ENCODE results near the gene RANBP17. TPM values are rescaled to one million over a fixed set of nuclear protein-coding genes. Genes with fewer than 3 reads are reported as not detected.
A peak's percentile ranks its signal among the peaks of the same experiment; 100 is the strongest.

Gene RANBP17
- polyA plus RNA-seq, 1 of the 3 experiments (the other 2 are of a cell fraction): 6.0 TPM

DNA sequence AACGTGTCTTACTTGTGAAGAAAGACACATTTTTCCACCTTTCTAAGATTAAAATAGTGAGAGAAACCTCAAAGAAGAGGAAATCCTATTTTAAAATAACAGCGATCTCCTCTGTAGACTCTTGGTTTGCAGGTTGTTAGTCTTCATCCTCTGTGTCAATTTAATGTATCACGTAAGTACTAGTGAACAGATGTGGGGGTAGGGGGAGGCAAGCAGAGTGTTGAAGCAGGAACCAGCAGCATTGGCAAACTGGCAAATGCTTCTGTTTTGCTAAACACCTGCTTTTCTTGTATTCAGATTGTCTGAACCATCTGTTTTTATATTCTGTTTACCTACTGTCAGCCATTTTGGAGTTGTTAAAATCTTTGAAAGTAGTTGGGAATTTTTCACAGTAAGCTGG lies 288.0 kb downstream of the RANBP17 start (continued):
- no peak for TF ChIP-seq RFX5 (IDR thresholded peaks at IDR 0.05; ENCODE audit: low read length)
- TF ChIP-seq, protein P1, sequence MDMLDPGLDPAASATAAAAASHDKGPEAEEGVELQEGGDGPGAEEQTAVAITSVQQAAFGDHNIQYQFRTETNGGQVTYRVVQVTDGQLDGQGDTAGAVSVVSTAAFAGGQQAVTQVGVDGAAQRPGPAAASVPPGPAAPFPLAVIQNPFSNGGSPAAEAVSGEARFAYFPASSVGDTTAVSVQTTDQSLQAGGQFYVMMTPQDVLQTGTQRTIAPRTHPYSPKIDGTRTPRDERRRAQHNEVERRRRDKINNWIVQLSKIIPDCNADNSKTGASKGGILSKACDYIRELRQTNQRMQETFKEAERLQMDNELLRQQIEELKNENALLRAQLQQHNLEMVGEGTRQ (IDR thresholded peaks at IDR 0.05; ENCODE audit: borderline replicate concordance, low read depth, low read length): no peak
- TF ChIP-seq, protein P2, sequence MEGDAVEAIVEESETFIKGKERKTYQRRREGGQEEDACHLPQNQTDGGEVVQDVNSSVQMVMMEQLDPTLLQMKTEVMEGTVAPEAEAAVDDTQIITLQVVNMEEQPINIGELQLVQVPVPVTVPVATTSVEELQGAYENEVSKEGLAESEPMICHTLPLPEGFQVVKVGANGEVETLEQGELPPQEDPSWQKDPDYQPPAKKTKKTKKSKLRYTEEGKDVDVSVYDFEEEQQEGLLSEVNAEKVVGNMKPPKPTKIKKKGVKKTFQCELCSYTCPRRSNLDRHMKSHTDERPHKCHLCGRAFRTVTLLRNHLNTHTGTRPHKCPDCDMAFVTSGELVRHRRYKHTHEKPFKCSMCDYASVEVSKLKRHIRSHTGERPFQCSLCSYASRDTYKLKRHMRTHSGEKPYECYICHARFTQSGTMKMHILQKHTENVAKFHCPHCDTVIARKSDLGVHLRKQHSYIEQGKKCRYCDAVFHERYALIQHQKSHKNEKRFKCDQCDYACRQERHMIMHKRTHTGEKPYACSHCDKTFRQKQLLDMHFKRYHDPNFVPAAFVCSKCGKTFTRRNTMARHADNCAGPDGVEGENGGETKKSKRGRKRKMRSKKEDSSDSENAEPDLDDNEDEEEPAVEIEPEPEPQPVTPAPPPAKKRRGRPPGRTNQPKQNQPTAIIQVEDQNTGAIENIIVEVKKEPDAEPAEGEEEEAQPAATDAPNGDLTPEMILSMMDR (IDR thresholded peaks at IDR 0.05): no peak

DNA sequence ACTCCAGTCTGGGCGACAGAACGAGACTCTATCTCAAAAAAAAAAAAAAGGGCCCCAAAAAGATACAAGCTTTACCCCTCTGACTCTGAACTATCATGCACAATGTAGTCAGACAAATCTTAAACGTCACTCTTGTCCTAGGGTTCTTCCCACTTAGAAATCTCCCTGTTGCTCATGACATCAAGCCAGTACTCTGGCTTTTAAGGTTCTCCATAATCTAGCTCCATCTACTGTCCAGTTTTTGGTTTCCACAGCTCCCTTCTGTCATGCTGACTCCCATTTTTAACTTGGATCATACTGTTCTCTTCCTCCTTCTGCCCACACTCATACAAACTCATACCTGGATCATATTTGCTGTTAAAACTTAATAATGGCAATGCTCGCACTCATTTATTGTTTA lies 290.6 kb downstream of the RANBP17 start:
- H2AFZ ChIP-seq (ENCODE audit: low read depth): no peak overlapping the region
- H3K4me3 ChIP-seq (ENCODE audit: low read depth in 2 of 2, low read length in 1 of 2): no peak overlapping the region
- no peaks in the 10 kb centered on the region for H3K9me3 ChIP-seq
- H3K4me1 ChIP-seq (ENCODE audit: control insufficient read depth in 1 of 2, insufficient read depth in 2 of 2, low read depth in 1 of 2, low read length in 1 of 2): peaks cover 11 to 12% of the 10 kb centered on the region in 2 experiments; a peak in 3 of 4 replicates
- H4K20me1 ChIP-seq (ENCODE audit: insufficient read depth): no peaks in the 10 kb centered on the region
- H3K9ac ChIP-seq: no peak overlapping the region
- no peak overlapping the region for H3K27ac ChIP-seq (ENCODE audit: low read depth in 2 of 2, low read length in 1 of 2)
- H3K36me3 ChIP-seq (replicated peaks in 1 of 2; ENCODE audit: control insufficient read depth in 1 of 2, insufficient read depth in 2 of 2, low read length in 1 of 2): no peaks in the 10 kb centered on the region
- DNase-seq: peak; percentile 17
- 90% methylated on average over 4 of the region's 4 CpGs for WGBS (ENCODE audit: low lambda C conversion rate)
- POLR2A ChIA-PET: no interaction called here
- TF ChIP-seq, protein P2 (IDR thresholded peaks at IDR 0.05): peak; percentile 42
- no peak for TF ChIP-seq TCF12 (IDR thresholded peaks at IDR 0.05)
- TF ChIP-seq SMC3 (IDR thresholded peaks at IDR 0.05; ENCODE audit: low read depth, low read length): peak; percentile 46; the same call in 1 of the 2 replicates
- TF ChIP-seq, protein P3, sequence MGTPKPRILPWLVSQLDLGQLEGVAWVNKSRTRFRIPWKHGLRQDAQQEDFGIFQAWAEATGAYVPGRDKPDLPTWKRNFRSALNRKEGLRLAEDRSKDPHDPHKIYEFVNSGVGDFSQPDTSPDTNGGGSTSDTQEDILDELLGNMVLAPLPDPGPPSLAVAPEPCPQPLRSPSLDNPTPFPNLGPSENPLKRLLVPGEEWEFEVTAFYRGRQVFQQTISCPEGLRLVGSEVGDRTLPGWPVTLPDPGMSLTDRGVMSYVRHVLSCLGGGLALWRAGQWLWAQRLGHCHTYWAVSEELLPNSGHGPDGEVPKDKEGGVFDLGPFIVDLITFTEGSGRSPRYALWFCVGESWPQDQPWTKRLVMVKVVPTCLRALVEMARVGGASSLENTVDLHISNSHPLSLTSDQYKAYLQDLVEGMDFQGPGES (IDR thresholded peaks at IDR 0.05; ENCODE audit: low read depth, low read length): no peak
- TF ChIP-seq, protein P4, sequence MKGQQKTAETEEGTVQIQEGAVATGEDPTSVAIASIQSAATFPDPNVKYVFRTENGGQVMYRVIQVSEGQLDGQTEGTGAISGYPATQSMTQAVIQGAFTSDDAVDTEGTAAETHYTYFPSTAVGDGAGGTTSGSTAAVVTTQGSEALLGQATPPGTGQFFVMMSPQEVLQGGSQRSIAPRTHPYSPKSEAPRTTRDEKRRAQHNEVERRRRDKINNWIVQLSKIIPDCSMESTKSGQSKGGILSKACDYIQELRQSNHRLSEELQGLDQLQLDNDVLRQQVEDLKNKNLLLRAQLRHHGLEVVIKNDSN (IDR thresholded peaks at IDR 0.05; ENCODE audit: borderline replicate concordance, low read depth): no peak
- peak; percentile 72 for TF ChIP-seq RAD21 (IDR thresholded peaks at IDR 0.05; ENCODE audit: low read length)
- no peak for TF ChIP-seq CHD2 (IDR thresholded peaks at IDR 0.05; ENCODE audit: low read length, partially characterized antibody)
- TF ChIP-seq, protein P5, sequence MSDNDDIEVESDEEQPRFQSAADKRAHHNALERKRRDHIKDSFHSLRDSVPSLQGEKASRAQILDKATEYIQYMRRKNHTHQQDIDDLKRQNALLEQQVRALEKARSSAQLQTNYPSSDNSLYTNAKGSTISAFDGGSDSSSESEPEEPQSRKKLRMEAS (IDR thresholded peaks at IDR 0.05; ENCODE audit: low read depth): no peak
- no peaks in the 10 kb centered on the region for H3K9me2 ChIP-seq
- peaks cover 3% of the 10 kb centered on the region for H3F3A ChIP-seq (replicated peaks; ENCODE audit: insufficient read depth)
- H3K4me2 ChIP-seq: no peak overlapping the region
- CTCF ChIA-PET: interaction anchor here (0.8 to 1.8 kb wide), 10 partner anchors 10 to 320 kb away, joined by 3 to 8 read pairs (median 3); no protein-coding TSS in a partner anchor
- H3K79me2 ChIP-seq (ENCODE audit: insufficient read depth): no peaks in the 10 kb centered on the region
- no peaks in the 10 kb centered on the region for H3K27me3 ChIP-seq (ENCODE audit: insufficient read depth)

Measured in SK-N-SH (cell line).